Adipocyte (in vitro differentiated cells): ENCODE data around the gene RRAGD.

ENCODE experiments used
- DNase-seq: peaks from one replicate; pipeline ENCODE4 v3.0.0-alpha.2; 2015; ENCODE audit warnings: low read depth
- H3K27me3 ChIP-seq: replicated peaks from 2 replicates; pipeline ENCODE4 v1.7.0; 2013; ENCODE audit warnings: mild to moderate bottlenecking, low read length, moderate library complexity; ENCODE audit not compliant: control insufficient read depth, insufficient read depth
- H3K36me3 ChIP-seq: 2 replicates; pipeline ENCODE4 v1.7.0; 2013; ENCODE audit warnings: low read length, mild to moderate bottlenecking, moderate library complexity; ENCODE audit not compliant: control insufficient read depth, insufficient read depth, severe bottlenecking
- H3K4me1 ChIP-seq: 2 replicates; pipeline ENCODE4 v1.7.0; 2013; ENCODE audit warnings: mild to moderate bottlenecking, low read length, moderate library complexity; ENCODE audit not compliant: control insufficient read depth, insufficient read depth
- H3K4me3 ChIP-seq: 2 replicates; pipeline ENCODE4 v1.7.0; 2013; ENCODE audit warnings: mild to moderate bottlenecking, low read length, moderate library complexity
- H3K9ac ChIP-seq: 2 replicates; pipeline ENCODE4 v1.7.0; 2013; ENCODE audit warnings: mild to moderate bottlenecking, low read length, moderate library complexity
- H3K9me3 ChIP-seq: 2 replicates; pipeline ENCODE4 v1.7.0; 2013; ENCODE audit warnings: mild to moderate bottlenecking, low read length, moderate library complexity; ENCODE audit not compliant: control insufficient read depth

The RRAGD gene

GRCh38 chr6:89412071-89413005 is at the start of gene RRAGD:
RRAGD (minus strand) TSS chr6:89412273; CDS start chr6:89411993, 280 bp downstream.
- H3K4me3 ChIP-seq, result peak within 1 kb of the TSS; percentile 80
- peak; percentile 53 for DNase-seq
- H3K27me3 ChIP-seq, result peaks cover 24% of the 10 kb centered on the region
- H3K9ac ChIP-seq, result peak within 1 kb of the TSS; percentile 67
- H3K4me1 ChIP-seq, result peaks cover 7% of the 10 kb centered on the region
- no peaks in the 10 kb centered on the region for H3K9me3 ChIP-seq
- no peaks in the 10 kb centered on the region for H3K36me3 ChIP-seq

- Histone ChIP-seq H3K9me3 (no peaks in the 10 kb centered on the region), H3K27me3 (no peaks in the 10 kb centered on the region), H3K9ac (no peak overlapping the region), H3K36me3 (no peaks in the 10 kb centered on the region), H3K4me1 (no peaks in the 10 kb centered on the region), H3K4me3 (no peak overlapping the region)
- DNase-seq, result no peak
Measured at GRCh38 chr6:89460713-89461112, 48.6 kb upstream of the RRAGD start.

GRCh38 chr6:89459501-89459900 is 47.4 kb upstream of the RRAGD start:
- Histone ChIP-seq H3K4me3 (no peak overlapping the region), H3K9ac (no peak overlapping the region), H3K9me3 (no peaks in the 10 kb centered on the region), H3K4me1 (no peaks in the 10 kb centered on the region), H3K36me3 (no peaks in the 10 kb centered on the region), H3K27me3 (no peaks in the 10 kb centered on the region)
- DNase-seq, result no peak

- no peak overlapping the region for H3K4me3 ChIP-seq
- no peaks in the 10 kb centered on the region for H3K27me3 ChIP-seq
- H3K36me3 ChIP-seq, result no peaks in the 10 kb centered on the region
- no peak overlapping the region for H3K9ac ChIP-seq
- no peaks in the 10 kb centered on the region for H3K9me3 ChIP-seq
- no peaks in the 10 kb centered on the region for H3K4me1 ChIP-seq
- DNase-seq, result no peak
Measured at GRCh38 chr6:89458704-89459103, 46.6 kb upstream of the RRAGD start.

- Histone ChIP-seq H3K36me3 (no peaks in the 10 kb centered on the region), H3K9ac (no peak overlapping the region), H3K4me1 (no peaks in the 10 kb centered on the region), H3K9me3 (no peaks in the 10 kb centered on the region), H3K4me3 (no peak overlapping the region), H3K27me3 (no peaks in the 10 kb centered on the region)
- no peak for DNase-seq
Measured at GRCh38 chr6:89454300-89454699, 42.2 kb upstream of the RRAGD start.

- no peaks in the 10 kb centered on the region for H3K9me3 ChIP-seq
- no peaks in the 10 kb centered on the region for H3K4me1 ChIP-seq
- no peaks in the 10 kb centered on the region for H3K36me3 ChIP-seq
- no peak overlapping the region for H3K9ac ChIP-seq
- H3K4me3 ChIP-seq, result no peak overlapping the region
- no peak for DNase-seq
- no peaks in the 10 kb centered on the region for H3K27me3 ChIP-seq
Measured at GRCh38 chr6:89452281-89452680, 40.2 kb upstream of the RRAGD start.

- H3K27me3 ChIP-seq, result no peaks in the 10 kb centered on the region
- no peak overlapping the region for H3K4me3 ChIP-seq
- H3K9ac ChIP-seq, result no peak overlapping the region
- DNase-seq, result no peak
- H3K4me1 ChIP-seq, result no peaks in the 10 kb centered on the region
- H3K36me3 ChIP-seq, result no peaks in the 10 kb centered on the region
- no peaks in the 10 kb centered on the region for H3K9me3 ChIP-seq
Measured at GRCh38 chr6:89449193-89449592, 37.1 kb upstream of the RRAGD start.

GRCh38 chr6:89443658-89444057 is 31.6 kb upstream of the RRAGD start:
- no peak overlapping the region for H3K4me3 ChIP-seq
- H3K4me1 ChIP-seq, result no peaks in the 10 kb centered on the region
- no peak for DNase-seq
- H3K9ac ChIP-seq, result no peak overlapping the region
- no peaks in the 10 kb centered on the region for H3K27me3 ChIP-seq
- no peaks in the 10 kb centered on the region for H3K9me3 ChIP-seq
- H3K36me3 ChIP-seq, result no peaks in the 10 kb centered on the region

GRCh38 chr6:89440200-89440599 is 28.1 kb upstream of the RRAGD start:
- Histone ChIP-seq H3K9me3 (no peaks in the 10 kb centered on the region), H3K36me3 (no peaks in the 10 kb centered on the region), H3K27me3 (no peaks in the 10 kb centered on the region), H3K9ac (no peak overlapping the region), H3K4me3 (no peak overlapping the region), H3K4me1 (no peaks in the 10 kb centered on the region)
- DNase-seq, result no peak

- no peaks in the 10 kb centered on the region for H3K4me1 ChIP-seq
- H3K36me3 ChIP-seq, result no peaks in the 10 kb centered on the region
- H3K9ac ChIP-seq, result no peak overlapping the region
- H3K9me3 ChIP-seq, result no peaks in the 10 kb centered on the region
- no peaks in the 10 kb centered on the region for H3K27me3 ChIP-seq
- no peak overlapping the region for H3K4me3 ChIP-seq
- DNase-seq, result no peak
Measured at GRCh38 chr6:89439014-89439413, 26.9 kb upstream of the RRAGD start.

- H3K4me1 ChIP-seq, result no peaks in the 10 kb centered on the region
- H3K27me3 ChIP-seq, result no peaks in the 10 kb centered on the region
- no peaks in the 10 kb centered on the region for H3K36me3 ChIP-seq
- H3K9me3 ChIP-seq, result no peaks in the 10 kb centered on the region
- no peak overlapping the region for H3K9ac ChIP-seq
- no peak overlapping the region for H3K4me3 ChIP-seq
- no peak for DNase-seq
Measured at GRCh38 chr6:89438248-89438647, 26.2 kb upstream of the RRAGD start.
